Pancreas (tissue), 10 donors: Measurements from ENCODE around the gene PKIB. TPM values are rescaled to one million over a fixed set of nuclear protein-coding genes. Genes with fewer than 3 reads are reported as not detected.
A peak's percentile ranks its signal among the peaks of the same experiment; 100 is the strongest.

Experiments used
- ATAC-seq, 4 donors: fragments of 200-7000 bp; cut with Tn5 transposase; one replicate each; pipeline versions ENCODE4 v1.8.0 to v1.9.1; 2020; ENCODE audit warnings: mild to moderate bottlenecking in 4 of 4, moderate library complexity in 4 of 4
- DNase-seq, 6 donors: peaks; one replicate each; pipeline ENCODE4 v3.0.0-alpha.2; 2020
- FAIRE-seq: peaks from 2 replicates; lab custom pipeline; 2012; peaks lifted over from hg19 to GRCh38; lab: Jason Lieb, UNC
- H3K27ac ChIP-seq, 4 donors: fragments of 200-600 bp; sonication (generic); 1 replicate in 3 of 4; 2 replicates in 1 of 4; pipeline versions ENCODE4 v1.5.0 to v1.8.0; 2020
- H3K27me3 ChIP-seq, 4 donors: fragments of 200-600 bp; one replicate each; pipeline ENCODE4 v1.8.0; 2021
- H3K36me3 ChIP-seq, 3 donors: fragments of 200-600 bp; sonication (generic) in 1 of 3; one replicate each; pipeline versions ENCODE4 v1.5.0 to v1.8.0; 2020 to 2021
- H3K4me1 ChIP-seq, 3 donors: fragments of 200-600 bp; one replicate each; pipeline ENCODE4 v1.8.0; 2021
- H3K4me3 ChIP-seq, 4 donors: fragments of 200-600 bp; sonication (generic) in 2 of 4; one replicate each; pipeline versions ENCODE4 v1.5.0 to v1.8.0; 2020 to 2021
- H3K9me3 ChIP-seq, 4 donors: fragments of 200-600 bp; one replicate each; pipeline ENCODE4 v1.8.0; 2021
- WGBS, 2 donors: extraction: QIAGEN DNeasy Blood & Tissue Kit; methylation state at CpG; one replicate each; pipeline ENCODE4 v1.1.7; 2013; 5-methylcytosine and 5-hydroxymethylcytosine counted together
- intact Hi-C, 3 donors: fragments of 100-400 bp; cut with DNase I; formaldehyde crosslinking; loops; one replicate each; pipeline versions ENCODE4 v1.11.1 to v1.14.2; 2022
- polyA plus RNA-seq, 2 donors: library from polyadenylated mRNA; stranded (reverse); fragments of 200-250 nt; gene quantifications; one replicate each; pipeline ENCODE4 v1.2.3, GENCODE V29; 2013
- total RNA-seq, 6 donors: library from RNA; stranded (reverse); fragmentation: NEBNext Ultra II Directional in 4 of 6; extraction: Animal tissue kit (Norgen Biotek cat#: 25700) in 4 of 6; gene quantifications; one replicate each; pipeline versions ENCODE4 v1.2.1 to v1.2.4, GENCODE V29; 2021 to 2023
- TF ChIP-seq, protein P1 (sequence below), 4 donors: fragments of 200-600 bp; sonication (generic) in 3 of 4; IDR thresholded peaks; one replicate each; pipeline versions ENCODE4 v1.5.0 to v1.8.0; 2021; ENCODE audit warnings: antibody characterized with exemption in 4 of 4
- donor health status: healthy with polysubstance abuse.
- donor health status: DM: no; HTN: no; CAD: no; lungs with moderate emphysema.
- donor health status: DM: no; HTN: no; CAD: no.
- donor health status: control.
- donor health status: control.
- donor health status: Bipolar disorder and iron deficiency.
- donor health status: DM: yes; HTN: yes; CAD: no.
- donor health status: DM: no; HTN: no; CAD: no.
- donor health status: DM: no; HTN: no; CAD: no.
- donor health status: DM: yes; HTN: yes; CAD: no.

PKIB gene
- total and polyA plus RNA-seq, 8 donors = 1.2 to 21.1 (median 5.4) TPM

DNA sequence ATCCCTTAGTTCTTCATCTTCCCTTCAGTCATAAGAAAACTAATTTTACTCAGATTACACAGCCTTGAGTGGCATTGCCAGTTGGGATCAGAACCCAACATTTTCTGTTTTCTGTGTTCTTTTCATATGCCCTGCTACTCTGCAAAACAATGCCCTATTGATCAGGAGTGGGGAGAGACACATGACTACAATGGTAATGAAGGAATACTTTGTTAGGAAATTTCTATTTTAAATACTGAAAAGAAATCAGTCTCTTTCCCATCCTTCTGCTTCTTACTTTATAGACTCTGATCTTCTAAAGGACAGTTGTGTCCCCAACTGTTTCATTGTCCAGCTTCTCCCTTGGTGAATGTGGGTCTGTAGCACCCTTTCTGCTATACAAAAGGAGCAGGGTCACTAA, 5.5 kb upstream of the PKIB start:
- Histone ChIP-seq H3K27me3 (no peaks in the 10 kb centered on the region), H3K4me3 (no peak overlapping the region), H3K36me3 (no peaks in the 10 kb centered on the region), H3K9me3 (no peaks in the 10 kb centered on the region), H3K4me1 (no peaks in the 10 kb centered on the region), H3K27ac (no peak overlapping the region)
- intact Hi-C loops = no loop called here
- TF ChIP-seq, protein P1, sequence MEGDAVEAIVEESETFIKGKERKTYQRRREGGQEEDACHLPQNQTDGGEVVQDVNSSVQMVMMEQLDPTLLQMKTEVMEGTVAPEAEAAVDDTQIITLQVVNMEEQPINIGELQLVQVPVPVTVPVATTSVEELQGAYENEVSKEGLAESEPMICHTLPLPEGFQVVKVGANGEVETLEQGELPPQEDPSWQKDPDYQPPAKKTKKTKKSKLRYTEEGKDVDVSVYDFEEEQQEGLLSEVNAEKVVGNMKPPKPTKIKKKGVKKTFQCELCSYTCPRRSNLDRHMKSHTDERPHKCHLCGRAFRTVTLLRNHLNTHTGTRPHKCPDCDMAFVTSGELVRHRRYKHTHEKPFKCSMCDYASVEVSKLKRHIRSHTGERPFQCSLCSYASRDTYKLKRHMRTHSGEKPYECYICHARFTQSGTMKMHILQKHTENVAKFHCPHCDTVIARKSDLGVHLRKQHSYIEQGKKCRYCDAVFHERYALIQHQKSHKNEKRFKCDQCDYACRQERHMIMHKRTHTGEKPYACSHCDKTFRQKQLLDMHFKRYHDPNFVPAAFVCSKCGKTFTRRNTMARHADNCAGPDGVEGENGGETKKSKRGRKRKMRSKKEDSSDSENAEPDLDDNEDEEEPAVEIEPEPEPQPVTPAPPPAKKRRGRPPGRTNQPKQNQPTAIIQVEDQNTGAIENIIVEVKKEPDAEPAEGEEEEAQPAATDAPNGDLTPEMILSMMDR (IDR thresholded peaks at IDR 0.05) = no peak
- DNase-seq (no peak), ATAC-seq (no peak), FAIRE-seq (no peak)

DNA sequence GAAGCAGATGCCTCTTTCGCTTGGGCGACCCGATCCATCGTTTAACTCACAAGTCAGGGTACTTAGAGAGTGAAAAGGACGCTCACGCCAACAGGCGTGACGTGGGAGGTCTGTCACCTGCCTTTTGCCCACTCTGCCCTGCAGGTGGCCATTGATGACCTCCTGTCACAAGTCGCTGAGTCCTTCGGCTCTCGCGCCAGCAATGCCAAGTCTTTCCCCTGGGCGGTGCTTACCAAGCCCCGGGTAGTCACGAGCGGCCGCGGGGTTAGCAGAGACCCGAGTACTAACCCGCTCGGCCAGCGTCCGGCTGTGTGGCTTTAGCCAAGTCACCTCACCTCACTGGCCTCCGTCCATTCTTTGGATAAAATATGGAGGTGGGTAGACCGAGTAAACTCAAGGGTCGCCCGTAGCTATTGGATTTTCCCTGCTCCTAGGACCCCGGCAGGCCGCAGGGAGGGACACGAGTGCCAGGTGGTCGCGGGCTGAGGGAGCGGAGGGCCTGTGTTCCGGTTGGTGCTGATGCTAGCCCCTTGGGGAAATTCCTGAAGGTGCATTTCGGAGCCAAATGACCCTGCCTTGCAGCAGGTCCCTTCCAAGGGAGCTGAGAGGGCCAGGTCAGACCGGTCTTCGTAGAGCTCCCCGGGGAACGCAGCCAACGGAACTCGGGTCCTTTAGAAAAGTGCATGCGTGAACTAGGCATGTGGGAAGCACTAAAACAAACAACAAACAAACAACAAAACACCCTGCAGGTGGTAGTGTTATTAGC, 668 bp downstream of the PKIB start:
- Histone ChIP-seq H3K4me3 (peak overlapping the region; percentile 35 to 60 (median 54)), H3K4me1 (peaks cover 4 to 9% (median 6%) of the 10 kb centered on the region in 3 donors), H3K36me3 (no peaks in the 10 kb centered on the region), H3K9me3 (no peaks in the 10 kb centered on the region), H3K27me3 (no peaks in the 10 kb centered on the region), H3K27ac (peak overlapping the region in 3 of 4 donors; percentile 43 to 77 (median 67))
- DNase-seq (peak; percentile 68 to 86 (median 74)), ATAC-seq (peak; percentile 77 to 88 (median 83)), FAIRE-seq (no peak)
- 1% methylated on average over 42 of the region's 42 CpGs for WGBS, 2 donors
- TF ChIP-seq, protein P1 (IDR thresholded peaks at IDR 0.05) = no peak
- intact Hi-C loops = no loop called here

GRCh38 chr6:122612838-122613237, 2.6 kb downstream of the PKIB start:
- WGBS, 2 donors = 67 to 85% methylated on average over 3 of the region's 3 CpGs

GRCh38 chr6:122614303-122614702, 4.1 kb downstream of the PKIB start:
- intact Hi-C loops = no loop called here
- WGBS, 2 donors = 45 to 62% methylated on average over 1 of the region's 1 CpG
- FAIRE-seq (no peak), ATAC-seq (no peak), DNase-seq (no peak)
- TF ChIP-seq, protein P1 (IDR thresholded peaks at IDR 0.05) = no peak
- peaks cover 4 to 9% (median 6%) of the 10 kb centered on the region in 3 donors for H3K4me1 ChIP-seq
- no peaks in the 10 kb centered on the region for H3K36me3 ChIP-seq
- no peaks in the 10 kb centered on the region for H3K27me3 ChIP-seq
- H3K27ac ChIP-seq = no peak overlapping the region
- no peak overlapping the region for H3K4me3 ChIP-seq
- no peaks in the 10 kb centered on the region for H3K9me3 ChIP-seq

More at GRCh38 chr6:122612838-122613237, 2.6 kb downstream of the PKIB start:
- no peaks in the 10 kb centered on the region for H3K27me3 ChIP-seq
- intact Hi-C loops = no loop called here
- TF ChIP-seq, protein P1 (IDR thresholded peaks at IDR 0.05) = no peak
- no peaks in the 10 kb centered on the region for H3K36me3 ChIP-seq
- H3K27ac ChIP-seq = no peak overlapping the region
- peaks cover 4 to 9% (median 6%) of the 10 kb centered on the region in 3 donors for H3K4me1 ChIP-seq
- H3K4me3 ChIP-seq = no peak overlapping the region
- DNase-seq = no peak
- H3K9me3 ChIP-seq = no peaks in the 10 kb centered on the region
- no peak for FAIRE-seq
- no peak for ATAC-seq

GRCh38 chr6:122615409-122615808, 5.2 kb downstream of the PKIB start:
- TF ChIP-seq, protein P1 (IDR thresholded peaks at IDR 0.05) = no peak
- no peak for FAIRE-seq

More at GRCh38 chr6:122615409-122615808, 5.2 kb downstream of the PKIB start:
- no peaks in the 10 kb centered on the region for H3K27me3 ChIP-seq
- H3K27ac ChIP-seq = no peak overlapping the region
- no peak overlapping the region for H3K4me3 ChIP-seq
- DNase-seq = no peak
- peaks cover 4 to 9% (median 6%) of the 10 kb centered on the region in 3 donors for H3K4me1 ChIP-seq
- no peaks in the 10 kb centered on the region for H3K9me3 ChIP-seq
- WGBS, 2 donors = 83 to 95% methylated on average over 2 of the region's 2 CpGs
- ATAC-seq = no peak
- intact Hi-C loops = no loop called here
- no peaks in the 10 kb centered on the region for H3K36me3 ChIP-seq
